ENCODE results near the gene TGM5.
"Not testable (repeated sequence)": the region's sequence is repeated elsewhere in the genome, so short reads cannot be mapped to it uniquely, and the experiment has no call there.

Gene TGM5

DNA sequence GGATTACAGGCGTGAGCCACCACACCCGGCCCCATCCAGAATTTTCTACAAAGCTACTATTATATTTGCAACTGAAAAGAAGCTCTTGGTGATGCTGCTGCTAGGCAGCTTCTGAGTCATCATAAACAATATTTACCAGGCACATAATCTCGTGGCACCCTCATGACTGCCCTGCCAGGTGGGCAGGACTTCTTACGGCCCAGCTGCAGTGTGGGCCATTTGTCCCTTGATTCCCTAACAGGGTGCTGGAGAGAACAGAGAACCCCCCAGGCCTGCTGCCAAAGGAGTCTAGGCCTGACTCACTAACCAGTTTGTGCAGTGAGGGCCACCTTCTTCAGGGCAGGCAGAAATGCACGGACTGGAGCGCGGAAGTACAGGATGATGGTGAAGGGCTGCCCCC is 50.8 kb downstream of the TGM5 start:
- DNase-seq (ENCODE audit: low read depth) = no peak

GRCh38 chr15:43214592-43215295 is 52.0 kb downstream of the TGM5 start:
- DNase-seq (ENCODE audit: low read depth) = no peak

DNA sequence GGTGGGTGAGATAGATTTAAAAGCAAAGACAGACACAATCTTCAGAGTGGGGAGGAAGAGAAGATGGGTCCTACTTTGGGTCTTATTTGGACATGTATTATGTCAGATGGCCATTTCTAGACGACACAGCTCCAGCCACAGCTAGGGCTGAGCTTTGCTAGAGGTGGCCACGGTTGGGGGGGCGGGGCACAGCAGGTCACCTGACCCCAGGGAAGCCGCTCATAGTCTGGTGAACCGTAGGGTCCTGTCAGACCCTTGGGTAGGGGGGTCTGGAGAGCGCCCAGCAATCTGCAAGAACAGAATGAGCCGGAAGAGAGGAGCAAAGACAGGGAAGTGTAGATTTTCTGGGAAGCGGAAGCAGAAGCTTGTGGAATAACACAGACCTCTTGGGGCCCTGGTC is 52.6 kb downstream of the TGM5 start:
- no peak for DNase-seq (ENCODE audit: low read depth)

DNA sequence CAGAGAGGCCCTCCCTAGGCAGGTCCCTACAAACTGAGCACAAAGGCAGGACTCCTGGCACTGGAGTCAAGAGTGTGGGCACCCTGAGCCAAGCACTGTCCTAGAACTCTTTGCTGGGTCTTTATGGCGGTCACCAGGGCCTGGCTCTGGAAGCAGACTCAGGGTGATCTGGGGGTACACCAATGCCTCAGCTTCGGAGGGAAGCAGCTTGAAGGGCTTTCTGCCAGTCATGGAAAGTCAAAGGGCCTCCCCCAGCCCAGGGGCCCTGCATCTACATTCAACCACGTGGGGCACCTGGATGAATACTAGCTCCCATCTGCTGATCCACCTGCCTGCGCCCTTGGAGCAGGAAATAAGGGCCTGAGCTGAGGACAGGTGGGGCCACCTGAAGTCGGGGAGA is 53.3 kb downstream of the TGM5 start:
- DNase-seq (ENCODE audit: low read depth) = no peak

GRCh38 chr15:43212951-43213350 is 53.8 kb downstream of the TGM5 start:
- no peak for DNase-seq (ENCODE audit: low read depth)

- DNase-seq (ENCODE audit: low read depth) = no peak
These were observed 54.4 kb downstream of the TGM5 start for GRCh38 chr15:43212299-43212698.

GRCh38 chr15:43211224-43211735 is 55.4 kb downstream of the TGM5 start:
- no peak for DNase-seq (ENCODE audit: low read depth)

- DNase-seq (ENCODE audit: low read depth) = no peak
These were observed 55.9 kb downstream of the TGM5 start for GRCh38 chr15:43210807-43211206.

DNA sequence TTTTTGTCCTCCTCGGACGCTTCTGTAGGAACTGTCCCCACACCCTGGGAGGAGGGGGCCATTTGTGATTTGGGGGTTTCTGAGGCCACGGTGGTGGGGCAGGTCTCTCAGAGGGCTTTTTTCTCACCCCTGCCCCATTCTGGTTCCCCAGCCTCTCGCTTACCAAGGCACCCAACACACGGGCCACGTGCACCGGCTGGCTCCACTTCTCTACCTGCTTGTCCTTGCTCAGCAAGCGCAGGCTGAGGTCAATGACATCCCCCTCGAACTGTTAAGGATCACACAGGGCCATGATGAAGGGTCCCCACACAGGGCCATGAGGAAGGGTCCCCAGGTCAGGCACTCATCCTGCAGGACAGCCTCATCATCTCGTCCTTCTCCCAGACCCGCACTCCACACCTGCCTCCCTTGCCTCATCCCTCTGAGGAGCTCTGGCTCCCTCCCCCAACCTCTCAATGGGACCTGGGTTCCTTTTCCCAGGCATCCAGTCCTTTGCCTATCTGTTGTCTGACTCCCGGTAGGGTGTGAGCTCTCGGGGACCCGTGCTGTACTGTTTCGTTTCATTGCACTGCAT is 56.5 kb downstream of the TGM5 start:
- no peak for DNase-seq (ENCODE audit: low read depth)

GRCh38 chr15:43209059-43209824 is 57.5 kb downstream of the TGM5 start:
- DNase-seq (ENCODE audit: low read depth) = no peak

GRCh38 chr15:43208052-43209002 is 58.4 kb downstream of the TGM5 start:
- no peak for DNase-seq (ENCODE audit: low read depth)

DNA sequence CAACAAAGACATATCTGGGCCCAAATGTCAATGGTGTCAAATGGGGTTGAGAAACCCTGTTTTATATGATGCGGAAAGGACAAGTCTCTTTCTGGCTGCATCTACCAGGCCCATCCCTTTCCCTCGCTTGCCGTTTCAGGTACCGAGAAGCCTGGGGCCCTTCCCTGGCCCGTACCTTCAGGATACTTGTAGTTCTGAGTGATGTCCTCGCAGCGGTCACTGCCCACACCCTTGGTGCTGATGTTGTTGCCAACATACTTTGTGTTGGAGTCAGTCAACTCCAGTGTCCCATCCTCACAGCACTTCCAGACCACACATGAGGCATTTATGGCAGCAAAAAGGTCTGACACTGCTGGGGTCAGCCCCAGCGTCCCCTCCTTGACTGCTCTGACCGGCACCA is 59.7 kb downstream of the TGM5 start:
- no peak for DNase-seq (ENCODE audit: low read depth)

- no peak for DNase-seq (ENCODE audit: low read depth)
These were observed 60.7 kb downstream of the TGM5 start for GRCh38 chr15:43206054-43206453.

- peak; percentile 29 for DNase-seq (ENCODE audit: low read depth)
These were observed 62.5 kb downstream of the TGM5 start for GRCh38 chr15:43204016-43204901.

DNA sequence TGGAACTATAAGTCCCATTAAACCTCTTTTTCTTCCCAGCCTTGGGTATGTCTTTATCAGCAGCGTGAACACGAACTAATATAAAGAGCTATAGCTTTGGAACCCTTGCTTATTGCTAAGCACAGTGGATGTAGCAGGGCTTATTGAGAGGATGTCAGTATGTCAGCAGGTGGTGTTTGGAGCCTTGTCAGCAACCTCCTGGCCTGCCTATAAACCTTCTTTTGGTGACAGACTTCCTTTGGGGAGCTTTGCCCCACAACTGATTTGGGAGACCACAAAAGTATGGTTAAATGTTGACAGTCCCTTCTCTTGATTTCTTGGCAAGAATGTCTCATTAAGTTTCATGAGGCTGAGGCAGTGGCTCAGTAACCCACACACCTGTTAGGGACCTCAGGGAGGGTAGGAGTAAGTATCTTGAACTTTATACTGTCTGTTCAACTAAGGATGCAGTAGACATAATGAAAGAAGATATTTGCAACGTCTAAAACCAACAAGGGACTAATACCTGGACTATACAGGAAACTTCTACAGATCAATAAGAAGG is 66.7 kb downstream of the TGM5 start:
- DNase-seq (ENCODE audit: low read depth) = no peak

DNA sequence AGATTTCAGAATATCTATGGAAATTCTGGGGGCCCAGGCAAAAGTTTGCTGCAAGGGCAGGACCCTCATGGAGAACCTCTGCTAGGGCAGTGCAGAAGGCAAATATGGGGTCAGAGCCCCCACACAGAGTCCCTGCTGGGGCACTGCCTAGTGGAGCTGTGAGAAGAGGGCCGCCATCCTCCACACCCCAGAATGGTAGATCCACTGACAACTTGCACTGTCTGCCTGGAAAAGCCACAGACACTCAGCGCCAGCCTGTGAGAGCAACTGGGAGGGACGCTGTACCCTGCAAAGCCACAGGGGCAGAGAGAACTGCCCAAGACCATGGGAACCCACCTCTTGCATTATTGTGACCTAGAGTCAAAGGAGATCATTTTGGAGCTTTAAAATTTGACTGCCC is 67.7 kb downstream of the TGM5 start:
- no peak for DNase-seq (ENCODE audit: low read depth)

DNA sequence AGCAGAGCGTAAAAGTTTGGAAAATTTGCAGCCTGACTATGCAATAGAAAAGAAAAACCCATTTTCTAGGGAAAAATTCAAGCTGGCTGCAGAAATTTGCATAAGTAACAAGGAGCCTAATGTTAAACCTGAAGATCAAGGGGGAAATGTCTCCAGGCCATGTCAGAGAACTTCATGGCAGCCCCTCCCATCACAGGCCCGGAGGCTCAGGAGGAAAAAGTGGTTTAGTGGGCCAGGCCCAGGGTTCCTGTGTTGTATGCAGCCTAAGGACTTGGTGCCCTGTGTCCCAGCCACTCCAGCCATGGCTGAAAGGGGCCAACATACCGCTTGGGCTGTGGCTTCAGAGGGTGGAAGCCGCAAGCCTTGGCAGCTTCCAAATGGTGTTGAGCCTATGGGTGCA is 68.2 kb downstream of the TGM5 start:
- not testable (repeated sequence) for DNase-seq (ENCODE audit: low read depth)

GRCh38 chr15:43197773-43198172 is 69.0 kb downstream of the TGM5 start:
- not testable (repeated sequence) for DNase-seq (ENCODE audit: low read depth)

DNA sequence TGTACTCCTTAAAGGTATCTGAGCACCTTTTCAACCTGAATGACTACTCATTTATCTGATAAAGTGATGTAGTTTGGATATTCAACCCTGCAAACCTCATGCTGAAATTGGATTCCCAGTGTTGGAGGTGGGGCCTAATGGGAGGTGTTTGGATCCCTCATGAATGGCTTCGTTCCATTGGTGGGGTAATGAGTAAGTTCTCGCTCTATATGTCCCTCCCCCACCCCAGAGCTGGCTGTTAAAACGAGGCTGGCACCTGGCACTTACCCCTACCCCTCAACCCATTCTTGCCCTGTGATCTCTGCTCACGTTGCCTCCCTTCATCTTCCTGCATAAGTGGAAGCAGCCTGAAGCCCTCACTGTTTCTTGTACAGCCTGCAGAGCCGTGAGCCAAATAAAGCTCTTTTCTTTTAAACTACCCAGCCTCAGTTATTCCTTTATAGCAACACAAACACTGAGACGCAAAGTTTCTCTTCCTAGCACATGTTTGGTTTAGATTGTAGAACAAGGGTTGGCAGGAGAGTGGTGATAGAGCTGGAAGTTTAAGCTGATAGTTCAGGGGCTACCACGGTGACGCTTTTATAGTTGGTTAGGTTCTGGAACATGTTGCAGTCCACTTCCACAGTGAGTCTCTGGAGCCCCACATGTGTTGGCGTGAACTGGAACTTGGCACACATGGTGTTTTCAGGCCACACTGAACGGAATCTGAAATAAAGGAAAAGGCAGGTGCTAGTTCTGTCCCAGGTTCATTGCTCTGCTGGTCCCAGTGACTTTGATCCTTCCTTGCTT is 69.8 kb downstream of the TGM5 start:
- DNase-seq (ENCODE audit: low read depth) = no peak

DNA sequence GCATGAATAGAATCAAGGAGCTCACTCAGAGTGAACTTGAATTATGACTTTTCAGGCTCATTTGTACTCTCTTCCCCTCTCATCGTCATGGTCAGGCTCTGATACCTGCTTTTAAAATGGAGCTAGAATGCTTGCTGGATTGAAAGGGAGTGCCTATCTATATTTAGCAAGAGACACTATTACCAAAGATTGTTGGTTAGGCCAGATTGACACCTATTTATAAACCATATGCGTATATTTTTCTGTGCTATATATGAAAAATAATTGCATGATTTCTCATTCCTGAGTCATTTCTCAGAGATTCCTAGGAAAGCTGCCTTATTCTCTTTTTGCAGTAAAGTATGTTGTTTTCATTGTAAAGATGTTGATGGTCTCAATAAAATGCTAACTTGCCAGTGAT is 71.9 kb downstream of the TGM5 start:
- no peak for DNase-seq (ENCODE audit: low read depth)
